Measurements from ENCODE around the gene KCNMB4.

KCNMB4 gene

DNA sequence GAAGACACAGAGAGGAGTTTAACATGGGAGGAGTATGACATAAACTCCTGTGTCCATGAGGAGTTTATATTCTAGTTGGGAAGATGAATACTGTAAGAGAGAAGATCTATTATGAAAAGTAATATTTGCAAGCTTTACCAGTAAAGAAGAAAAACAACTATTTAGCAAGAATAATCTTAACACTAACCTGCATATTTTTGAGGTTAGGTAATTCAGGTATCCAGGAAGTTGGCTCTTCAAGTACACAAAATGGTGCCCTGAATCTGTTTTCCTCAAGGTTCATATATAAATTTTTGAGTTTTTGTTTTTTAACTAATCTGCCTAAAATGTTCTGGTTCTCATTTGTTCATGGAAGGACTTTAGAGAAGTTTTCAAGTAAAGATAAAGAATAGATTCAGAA lies 33.9 kb upstream of the KCNMB4 start:
- no peak overlapping the region for H3K27ac ChIP-seq
- TF ChIP-seq, protein P1, sequence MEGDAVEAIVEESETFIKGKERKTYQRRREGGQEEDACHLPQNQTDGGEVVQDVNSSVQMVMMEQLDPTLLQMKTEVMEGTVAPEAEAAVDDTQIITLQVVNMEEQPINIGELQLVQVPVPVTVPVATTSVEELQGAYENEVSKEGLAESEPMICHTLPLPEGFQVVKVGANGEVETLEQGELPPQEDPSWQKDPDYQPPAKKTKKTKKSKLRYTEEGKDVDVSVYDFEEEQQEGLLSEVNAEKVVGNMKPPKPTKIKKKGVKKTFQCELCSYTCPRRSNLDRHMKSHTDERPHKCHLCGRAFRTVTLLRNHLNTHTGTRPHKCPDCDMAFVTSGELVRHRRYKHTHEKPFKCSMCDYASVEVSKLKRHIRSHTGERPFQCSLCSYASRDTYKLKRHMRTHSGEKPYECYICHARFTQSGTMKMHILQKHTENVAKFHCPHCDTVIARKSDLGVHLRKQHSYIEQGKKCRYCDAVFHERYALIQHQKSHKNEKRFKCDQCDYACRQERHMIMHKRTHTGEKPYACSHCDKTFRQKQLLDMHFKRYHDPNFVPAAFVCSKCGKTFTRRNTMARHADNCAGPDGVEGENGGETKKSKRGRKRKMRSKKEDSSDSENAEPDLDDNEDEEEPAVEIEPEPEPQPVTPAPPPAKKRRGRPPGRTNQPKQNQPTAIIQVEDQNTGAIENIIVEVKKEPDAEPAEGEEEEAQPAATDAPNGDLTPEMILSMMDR (conservative IDR thresholded peaks at IDR 0.05), result no peak
- no peak for TF ChIP-seq ZFX (IDR thresholded peaks at IDR 0.05)

DNA sequence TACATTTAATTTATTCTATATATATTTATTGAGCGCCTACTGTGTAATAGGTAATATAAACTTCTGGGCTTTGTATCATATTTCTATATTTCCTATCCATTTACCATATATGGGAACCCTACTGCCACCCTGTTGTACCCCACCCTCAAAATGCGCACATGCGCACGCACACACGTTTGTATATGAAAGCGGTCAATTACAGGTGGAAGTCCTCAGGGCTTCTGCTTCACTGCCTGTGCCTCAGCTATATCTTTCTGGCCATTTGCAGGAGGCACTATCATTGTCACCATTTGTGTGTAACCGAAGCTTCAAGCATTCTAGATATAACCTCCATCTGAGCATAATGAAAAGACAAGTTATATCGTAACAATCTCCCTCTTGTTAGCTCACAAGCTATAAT lies 31.3 kb upstream of the KCNMB4 start:
- TF ChIP-seq, protein P1 (conservative IDR thresholded peaks at IDR 0.05), result no peak
- TF ChIP-seq ZFX (IDR thresholded peaks at IDR 0.05), result no peak
- no peak overlapping the region for H3K27ac ChIP-seq

DNA sequence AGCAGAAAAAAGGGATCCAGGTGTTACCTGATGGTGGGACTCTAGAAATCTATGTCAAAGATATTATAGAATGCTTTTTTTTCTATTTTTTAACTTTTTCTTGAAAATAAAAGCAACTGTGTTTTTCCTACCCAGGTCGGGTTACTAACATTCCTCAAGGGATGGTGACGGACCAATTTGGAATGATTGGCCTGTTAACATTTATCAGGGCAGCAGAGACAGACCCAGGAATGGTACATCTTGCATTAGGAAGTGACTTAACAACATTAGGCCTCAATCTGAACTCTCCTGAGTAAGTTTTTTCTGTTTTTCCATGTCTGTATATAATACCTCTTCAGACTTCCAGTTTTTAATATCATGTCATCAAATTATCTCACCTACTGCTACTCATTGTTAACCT lies 27.6 kb upstream of the KCNMB4 start:
- TF ChIP-seq ZFX (IDR thresholded peaks at IDR 0.05), result no peak
- TF ChIP-seq, protein P1 (conservative IDR thresholded peaks at IDR 0.05), result no peak
- no peak overlapping the region for H3K27ac ChIP-seq

DNA sequence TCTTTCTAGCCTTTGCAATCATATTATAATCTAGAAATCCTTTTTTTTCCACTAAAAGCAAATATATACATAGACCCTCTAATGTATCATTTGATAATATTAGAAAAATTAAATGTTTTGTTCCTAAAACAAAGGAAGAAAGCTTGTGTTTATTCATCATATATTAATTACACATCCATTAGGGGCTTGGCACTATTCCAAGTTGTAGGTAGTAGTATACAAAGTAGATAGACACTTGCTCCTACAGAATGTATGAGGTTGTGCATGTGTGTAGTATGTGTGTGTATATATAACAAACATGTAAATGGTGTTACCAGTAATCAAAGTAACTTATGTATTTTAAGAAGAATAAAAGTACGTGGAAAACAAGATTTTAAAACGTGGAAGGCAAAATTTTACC lies 15.0 kb upstream of the KCNMB4 start:
- TF ChIP-seq ZFX (IDR thresholded peaks at IDR 0.05), result no peak
- TF ChIP-seq, protein P1 (conservative IDR thresholded peaks at IDR 0.05), result no peak
- H3K27ac ChIP-seq, result no peak overlapping the region

DNA sequence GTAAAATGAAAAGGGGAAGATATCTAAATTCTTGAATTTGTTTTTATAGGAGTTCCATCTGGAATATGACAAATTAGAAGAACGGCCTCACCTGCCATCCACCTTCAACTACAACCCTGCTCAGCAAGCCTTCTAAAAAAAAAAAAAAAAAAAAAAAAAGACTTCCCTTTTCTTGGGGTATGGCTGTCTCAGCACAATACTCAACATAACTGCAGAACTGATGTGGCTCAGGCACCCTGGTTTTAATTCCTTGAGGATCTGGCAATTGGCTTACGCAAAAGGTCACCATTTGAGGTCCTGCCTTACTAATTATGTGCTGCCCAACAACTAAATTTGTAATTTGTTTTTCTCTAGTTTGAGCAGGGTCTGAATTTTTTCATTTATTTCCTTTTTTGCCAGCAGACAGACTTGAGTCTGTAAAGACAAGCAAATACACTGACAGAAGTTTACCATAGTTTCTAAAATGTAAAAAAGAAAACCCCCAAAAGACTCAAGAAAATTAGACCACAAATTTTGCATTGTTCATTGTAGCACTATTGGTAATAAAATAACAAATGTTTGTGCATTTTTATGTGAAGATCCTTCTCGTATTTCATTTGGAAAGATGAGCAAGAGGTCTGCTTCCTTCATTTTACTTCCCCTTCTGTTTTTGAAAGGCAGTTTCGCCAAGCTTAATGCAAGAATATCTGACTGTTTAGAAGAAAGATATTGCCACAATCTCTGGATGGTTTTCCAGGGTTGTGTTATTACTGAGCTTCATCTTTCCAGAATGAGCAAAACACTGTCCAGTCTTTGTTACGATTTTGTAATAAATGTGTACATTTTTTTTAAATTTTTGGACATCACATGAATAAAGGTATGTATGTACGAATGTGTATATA lies 12.1 kb upstream of the KCNMB4 start:
- no peak overlapping the region for H3K27ac ChIP-seq
- TF ChIP-seq, protein P1 (conservative IDR thresholded peaks at IDR 0.05), result no peak
- TF ChIP-seq ZFX (IDR thresholded peaks at IDR 0.05), result no peak

DNA sequence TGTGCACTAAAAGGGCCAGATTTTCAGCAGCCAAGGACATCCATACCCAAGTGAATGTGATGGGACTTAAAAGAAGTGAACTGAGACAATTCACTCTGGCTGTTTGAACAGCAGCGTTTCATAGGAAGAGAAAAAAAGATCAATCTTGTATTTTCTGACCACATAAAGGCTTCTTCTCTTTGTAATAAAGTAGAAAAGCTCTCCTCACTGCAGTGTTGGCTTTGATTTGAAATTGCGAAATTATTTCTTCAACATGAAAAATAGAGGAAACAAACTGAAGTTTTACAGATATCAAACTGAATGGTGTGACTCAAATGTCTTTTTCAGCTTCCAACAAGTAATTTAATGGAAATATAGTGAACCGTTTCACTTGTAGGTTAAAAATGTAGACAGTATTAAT lies 11.3 kb upstream of the KCNMB4 start:
- H3K27ac ChIP-seq, result no peak overlapping the region
- TF ChIP-seq, protein P1 (conservative IDR thresholded peaks at IDR 0.05), result no peak
- no peak for TF ChIP-seq ZFX (IDR thresholded peaks at IDR 0.05)

DNA sequence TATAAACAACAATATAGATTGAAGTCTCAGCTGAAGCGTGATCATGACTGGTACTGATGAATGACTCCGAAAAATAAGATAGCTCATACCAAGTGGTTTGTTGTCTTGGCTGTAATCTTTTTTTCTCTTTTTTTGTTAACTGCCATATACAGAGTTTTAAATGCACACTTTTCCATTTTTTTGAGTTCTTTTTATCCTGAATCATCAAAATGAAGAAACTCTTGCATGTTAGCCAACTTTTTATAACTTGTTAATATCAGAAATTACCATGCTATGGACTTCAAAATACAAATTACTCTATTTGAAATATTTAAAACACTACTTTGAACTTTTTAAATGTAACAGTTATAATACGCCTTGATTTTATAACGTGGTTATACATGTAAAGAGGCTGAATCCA lies 10.1 kb upstream of the KCNMB4 start:
- TF ChIP-seq, protein P1 (conservative IDR thresholded peaks at IDR 0.05), result no peak
- no peak for TF ChIP-seq ZFX (IDR thresholded peaks at IDR 0.05)
- no peak overlapping the region for H3K27ac ChIP-seq
